GM23248 (cell line): ENCODE results near the gene TAPBPL.

Experiments used
- EZH2 ChIP-seq: fragments of 200-600 bp; sonication (generic); IDR thresholded peaks from 2 replicates; pipeline ENCODE4 v1.6.1; 2018; ENCODE audit warnings: antibody characterized with exemption, mild to moderate bottlenecking; ENCODE audit not compliant: insufficient read depth, poor library complexity, severe bottlenecking
- EZH2phosphoT487 ChIP-seq: fragments of 200-600 bp; sonication (generic); IDR thresholded peaks from 2 replicates; pipeline ENCODE4 v1.6.1; 2018; ENCODE audit warnings: antibody characterized with exemption, moderate library complexity, mild to moderate bottlenecking, low read depth; ENCODE audit not compliant: insufficient read depth

GRCh38 chr12:6432991-6433390, 18.9 kb upstream of the TAPBPL start:
- TF ChIP-seq EZH2 (no peak), EZH2phosphoT487 (no peak)
